Measurements from ENCODE around the gene SCN3A. TPM values are rescaled to one million over a fixed set of nuclear protein-coding genes. Genes with fewer than 3 reads are reported as not detected.

SCN3A gene
- total and polyA plus RNA-seq, 4 donors = 0.06 to 2.3 (median 0.43) TPM

GRCh38 chr2:165109915-165110314, 93.9 kb downstream of the SCN3A start:
- no peaks in the 10 kb centered on the region for H3K27me3 ChIP-seq (ENCODE audit: control insufficient read depth in 3 of 3, insufficient read depth in 3 of 3, low read length in 2 of 3)
- no peaks in the 10 kb centered on the region for H3K9me3 ChIP-seq (ENCODE audit: control insufficient read depth in 4 of 4, insufficient read depth in 3 of 4, low read length in 3 of 4)
- 65 to 80% methylated on average over 5 of the region's 5 CpGs for WGBS, 2 donors
- H3K4me3 ChIP-seq = no peak overlapping the region
- TF ChIP-seq, protein P1, sequence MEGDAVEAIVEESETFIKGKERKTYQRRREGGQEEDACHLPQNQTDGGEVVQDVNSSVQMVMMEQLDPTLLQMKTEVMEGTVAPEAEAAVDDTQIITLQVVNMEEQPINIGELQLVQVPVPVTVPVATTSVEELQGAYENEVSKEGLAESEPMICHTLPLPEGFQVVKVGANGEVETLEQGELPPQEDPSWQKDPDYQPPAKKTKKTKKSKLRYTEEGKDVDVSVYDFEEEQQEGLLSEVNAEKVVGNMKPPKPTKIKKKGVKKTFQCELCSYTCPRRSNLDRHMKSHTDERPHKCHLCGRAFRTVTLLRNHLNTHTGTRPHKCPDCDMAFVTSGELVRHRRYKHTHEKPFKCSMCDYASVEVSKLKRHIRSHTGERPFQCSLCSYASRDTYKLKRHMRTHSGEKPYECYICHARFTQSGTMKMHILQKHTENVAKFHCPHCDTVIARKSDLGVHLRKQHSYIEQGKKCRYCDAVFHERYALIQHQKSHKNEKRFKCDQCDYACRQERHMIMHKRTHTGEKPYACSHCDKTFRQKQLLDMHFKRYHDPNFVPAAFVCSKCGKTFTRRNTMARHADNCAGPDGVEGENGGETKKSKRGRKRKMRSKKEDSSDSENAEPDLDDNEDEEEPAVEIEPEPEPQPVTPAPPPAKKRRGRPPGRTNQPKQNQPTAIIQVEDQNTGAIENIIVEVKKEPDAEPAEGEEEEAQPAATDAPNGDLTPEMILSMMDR (IDR thresholded peaks at IDR 0.05; ENCODE audit: control extremely low read depth, extremely low read depth) = no peak
- no peaks in the 10 kb centered on the region for H3K36me3 ChIP-seq (ENCODE audit: control insufficient read depth in 4 of 4, insufficient read depth in 4 of 4, low read length in 4 of 4)
- no peak overlapping the region for H3K9ac ChIP-seq (ENCODE audit: insufficient read depth in 1 of 2, low read length in 2 of 2)
- no peak for ATAC-seq (ENCODE audit: insufficient read depth, low FRiP score)
- H3K27ac ChIP-seq (ENCODE audit: low read depth in 1 of 2, low read length in 1 of 2) = no peak overlapping the region
- DNase-seq = no peak
- no peaks in the 10 kb centered on the region for H3K4me1 ChIP-seq (ENCODE audit: control insufficient read depth in 5 of 5, insufficient read depth in 5 of 5, low read length in 5 of 5)

- H3K4me3 ChIP-seq = no peak overlapping the region
- no peaks in the 10 kb centered on the region for H3K36me3 ChIP-seq (ENCODE audit: control insufficient read depth in 4 of 4, insufficient read depth in 4 of 4, low read length in 4 of 4)
- TF ChIP-seq, protein P1 (IDR thresholded peaks at IDR 0.05; ENCODE audit: control extremely low read depth, extremely low read depth) = no peak
- 52 to 56% methylated on average over 4 of the region's 4 CpGs for WGBS, 2 donors
- no peak for ATAC-seq (ENCODE audit: insufficient read depth, low FRiP score)
- H3K9me3 ChIP-seq (ENCODE audit: control insufficient read depth in 4 of 4, insufficient read depth in 3 of 4, low read length in 3 of 4) = no peaks in the 10 kb centered on the region
- DNase-seq = no peak
- no peak overlapping the region for H3K9ac ChIP-seq (ENCODE audit: insufficient read depth in 1 of 2, low read length in 2 of 2)
- H3K27me3 ChIP-seq (ENCODE audit: control insufficient read depth in 3 of 3, insufficient read depth in 3 of 3, low read length in 2 of 3) = no peaks in the 10 kb centered on the region
- no peaks in the 10 kb centered on the region for H3K4me1 ChIP-seq (ENCODE audit: control insufficient read depth in 5 of 5, insufficient read depth in 5 of 5, low read length in 5 of 5)
- no peak overlapping the region for H3K27ac ChIP-seq (ENCODE audit: low read depth in 1 of 2, low read length in 1 of 2)
These were observed 97.9 kb downstream of the SCN3A start for GRCh38 chr2:165105926-165106325.

DNA sequence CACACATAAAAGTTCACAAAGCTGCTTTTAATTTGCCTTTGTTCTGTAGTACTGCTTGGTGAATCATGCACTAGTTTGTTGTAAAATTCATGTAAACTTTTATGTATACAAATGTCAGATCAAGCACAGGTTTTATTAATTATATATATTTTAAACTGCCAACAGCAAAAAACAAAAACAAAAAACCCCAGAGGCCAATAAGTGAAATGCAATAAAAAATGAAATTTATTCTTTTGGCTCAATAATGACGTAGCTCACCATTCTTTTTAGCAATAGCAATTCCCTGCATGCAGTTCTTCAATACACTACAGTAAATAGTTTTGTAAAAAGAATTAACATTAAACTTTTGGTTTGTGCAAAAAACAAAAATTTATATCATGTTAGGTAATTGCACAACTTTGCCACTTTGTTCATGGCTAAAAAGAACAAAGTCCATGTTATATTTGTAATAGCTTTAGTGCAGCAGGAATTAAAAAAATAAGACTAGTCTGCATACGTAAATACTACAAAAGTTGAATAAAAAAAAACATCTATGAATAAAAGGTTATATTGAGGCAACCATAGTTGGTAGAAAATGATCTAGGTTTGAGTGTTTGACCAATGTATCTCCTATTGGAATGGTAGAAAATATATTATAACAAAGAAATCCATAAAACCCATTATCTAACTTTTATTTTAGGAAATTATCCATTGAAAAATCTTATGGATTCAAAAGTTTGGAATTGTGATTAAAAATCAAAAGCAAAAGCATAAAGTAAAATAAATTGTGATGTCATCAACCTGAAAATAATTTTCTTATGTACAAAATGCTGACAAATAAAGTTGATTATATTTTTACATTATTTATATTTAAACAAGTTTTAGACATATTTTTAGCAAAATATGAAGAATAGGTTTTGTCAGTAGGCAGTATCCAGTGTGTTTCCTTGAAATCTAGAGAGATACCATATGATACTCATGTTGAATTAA, 115.6 kb downstream of the SCN3A start:
- Histone ChIP-seq H3K36me3 (ENCODE audit: control insufficient read depth in 4 of 4, insufficient read depth in 4 of 4, low read length in 4 of 4) (no peaks in the 10 kb centered on the region), H3K9me3 (ENCODE audit: control insufficient read depth in 4 of 4, insufficient read depth in 3 of 4, low read length in 3 of 4) (no peaks in the 10 kb centered on the region), H3K27ac (ENCODE audit: low read depth in 1 of 2, low read length in 1 of 2) (no peak overlapping the region), H3K27me3 (ENCODE audit: control insufficient read depth in 3 of 3, insufficient read depth in 3 of 3, low read length in 2 of 3) (no peaks in the 10 kb centered on the region), H3K9ac (ENCODE audit: insufficient read depth in 1 of 2, low read length in 2 of 2) (no peak overlapping the region), H3K4me3 (no peak overlapping the region), H3K4me1 (ENCODE audit: control insufficient read depth in 5 of 5, insufficient read depth in 5 of 5, low read length in 5 of 5) (no peaks in the 10 kb centered on the region)
- TF ChIP-seq, protein P1 (IDR thresholded peaks at IDR 0.05; ENCODE audit: control extremely low read depth, extremely low read depth) = no peak
- no peak for ATAC-seq (ENCODE audit: insufficient read depth, low FRiP score)
- no peak for DNase-seq
- 84 to 89% methylated on average over 2 of the region's 2 CpGs for WGBS, 2 donors

Data from lung (tissue), 12 donors.